Loucy (cell line): ENCODE results near the gene RNF41.

Experiments
- EZH2phosphoT487 ChIP-seq: fragments of 200-600 bp; IDR thresholded peaks from 2 replicates; pipeline ENCODE4 v1.6.1; 2018; ENCODE audit warnings: antibody characterized with exemption, mild to moderate bottlenecking, moderate library complexity, borderline replicate concordance
- TF ChIP-seq, protein P1 (sequence below): fragments of 200-600 bp; sonication (generic); conservative IDR thresholded peaks from 2 replicates; pipeline ENCODE4 v1.5.1; 2014; ENCODE audit warnings: mild to moderate bottlenecking, antibody characterized with exemption, low read length

DNA sequence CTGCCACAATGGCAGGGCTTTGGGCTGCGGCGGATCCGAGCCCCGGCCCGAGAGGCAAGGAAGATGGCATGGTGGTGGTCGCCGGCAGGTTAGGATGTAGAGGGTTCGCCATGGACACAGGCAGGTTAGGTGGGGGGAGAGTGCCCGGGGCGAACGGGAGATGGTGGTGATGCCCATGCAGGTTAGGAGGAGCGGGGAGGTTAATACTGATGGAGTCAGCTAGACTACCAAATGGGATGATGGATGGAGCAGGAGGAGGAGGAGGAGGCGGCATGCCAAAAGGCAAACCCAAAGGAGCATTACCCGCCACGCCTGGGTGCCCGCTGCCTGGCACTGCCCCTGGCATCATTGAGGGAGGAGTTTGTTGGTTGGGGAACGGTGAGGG lies 57.4 kb downstream of the RNF41 start:
- TF ChIP-seq, protein P1, sequence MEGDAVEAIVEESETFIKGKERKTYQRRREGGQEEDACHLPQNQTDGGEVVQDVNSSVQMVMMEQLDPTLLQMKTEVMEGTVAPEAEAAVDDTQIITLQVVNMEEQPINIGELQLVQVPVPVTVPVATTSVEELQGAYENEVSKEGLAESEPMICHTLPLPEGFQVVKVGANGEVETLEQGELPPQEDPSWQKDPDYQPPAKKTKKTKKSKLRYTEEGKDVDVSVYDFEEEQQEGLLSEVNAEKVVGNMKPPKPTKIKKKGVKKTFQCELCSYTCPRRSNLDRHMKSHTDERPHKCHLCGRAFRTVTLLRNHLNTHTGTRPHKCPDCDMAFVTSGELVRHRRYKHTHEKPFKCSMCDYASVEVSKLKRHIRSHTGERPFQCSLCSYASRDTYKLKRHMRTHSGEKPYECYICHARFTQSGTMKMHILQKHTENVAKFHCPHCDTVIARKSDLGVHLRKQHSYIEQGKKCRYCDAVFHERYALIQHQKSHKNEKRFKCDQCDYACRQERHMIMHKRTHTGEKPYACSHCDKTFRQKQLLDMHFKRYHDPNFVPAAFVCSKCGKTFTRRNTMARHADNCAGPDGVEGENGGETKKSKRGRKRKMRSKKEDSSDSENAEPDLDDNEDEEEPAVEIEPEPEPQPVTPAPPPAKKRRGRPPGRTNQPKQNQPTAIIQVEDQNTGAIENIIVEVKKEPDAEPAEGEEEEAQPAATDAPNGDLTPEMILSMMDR: no peak
- no peak for TF ChIP-seq EZH2phosphoT487
